Stimulated activated naive CD4-positive, alpha-beta T cell (primary cell): ENCODE data around the gene HPSE.
A peak's percentile ranks its signal among the peaks of the same experiment; 100 is the strongest.
"Not testable (repeated sequence)": the region's sequence is repeated elsewhere in the genome, so short reads cannot be mapped to it uniquely, and the experiment has no call there.

Experiments used
- DNase-seq, 6 experiments: peaks; one replicate each; lab custom pipeline; 2025; lab: John Stamatoyannopoulos, UW

HPSE gene

GRCh38 chr4:83331956-83332355 lies 2.7 kb downstream of the HPSE start:
- no peak for DNase-seq

- no peak for DNase-seq
Measured at GRCh38 chr4:83329521-83330110, 5.0 kb downstream of the HPSE start.

GRCh38 chr4:83328521-83329187 lies 6.0 kb downstream of the HPSE start:
- DNase-seq: no peak

- DNase-seq: no peak
Measured at GRCh38 chr4:83326546-83326945, 8.1 kb downstream of the HPSE start.

- not testable (repeated sequence) for DNase-seq
Measured at GRCh38 chr4:83325306-83325705, 9.3 kb downstream of the HPSE start.

GRCh38 chr4:83323136-83323535 lies 11.5 kb downstream of the HPSE start:
- DNase-seq: no peak

GRCh38 chr4:83320548-83320947 lies 14.1 kb downstream of the HPSE start:
- DNase-seq: no peak

GRCh38 chr4:83318666-83319065 lies 16.0 kb downstream of the HPSE start:
- DNase-seq: no peak

GRCh38 chr4:83317671-83318070 lies 17.0 kb downstream of the HPSE start:
- DNase-seq: no peak

GRCh38 chr4:83316459-83317165 lies 18.0 kb downstream of the HPSE start:
- no peak for DNase-seq

GRCh38 chr4:83315341-83315870 lies 19.2 kb downstream of the HPSE start:
- no peak for DNase-seq

- no peak for DNase-seq
Measured at GRCh38 chr4:83308672-83309071, 26.0 kb downstream of the HPSE start.

- no peak for DNase-seq
Measured at GRCh38 chr4:83307920-83308319, 26.7 kb downstream of the HPSE start.

- DNase-seq: no peak
Measured at GRCh38 chr4:83305187-83305586, 29.5 kb downstream of the HPSE start.

- no peak for DNase-seq
Measured at GRCh38 chr4:83297548-83298260, 36.9 kb downstream of the HPSE start.

GRCh38 chr4:83293305-83294046 lies 41.2 kb downstream of the HPSE start:
- DNase-seq: no peak

- DNase-seq: not testable (repeated sequence)
Measured at GRCh38 chr4:83290059-83290774, 44.4 kb downstream of the HPSE start.

- not testable (repeated sequence) for DNase-seq
Measured at GRCh38 chr4:83288381-83288780, 46.3 kb downstream of the HPSE start.

- peak in 1 of 6 experiments; percentile 2 for DNase-seq
Measured at GRCh38 chr4:83285055-83285407, 49.6 kb downstream of the HPSE start.

GRCh38 chr4:83284193-83285054 lies 50.2 kb downstream of the HPSE start, which contains the start of gene COQ2:
Gene COQ2 (minus strand): TSS chr4:83284798. CDS start chr4:83284764, 34 bp downstream.
- peak; percentile 83 to 92 (median 91) for DNase-seq
